ENCODE data around the gene PRDM11. TPM values are rescaled to one million over a fixed set of nuclear protein-coding genes. Genes with fewer than 3 reads are reported as not detected.

PRDM11 gene
- total and polyA plus RNA-seq, 2 of the 8 experiments (the other 6 are each of a cell fraction or from before 2014, with no cell fraction given): 3.6 to 11.7 TPM

GRCh38 chr11:45168366-45169130 lies 22.1 kb downstream of the PRDM11 start:
- Histone ChIP-seq H2AFZ (ENCODE audit: low read length) (no peak overlapping the region), H3K4me2 (ENCODE audit: insufficient read depth in 1 of 2, low read depth in 2 of 2, low read length in 2 of 2) (no peak overlapping the region), H3K27me3 (replicated peaks in 1 of 4; ENCODE audit: control insufficient read depth in 3 of 4, extremely low read depth in 1 of 4, insufficient read depth in 3 of 4, low read length in 3 of 4) (no peaks in the 10 kb centered on the region), H3K23ac (ENCODE audit: insufficient read length) (no peak overlapping the region), H3K36me3 (ENCODE audit: control insufficient read depth in 2 of 4, insufficient read depth in 4 of 4, low read length in 3 of 4) (no peaks in the 10 kb centered on the region), H3K9me3 (ENCODE audit: insufficient read depth in 2 of 2, low read depth in 1 of 2, low read length in 1 of 2) (no peaks in the 10 kb centered on the region), H3K23me2 (ENCODE audit: low read depth, low read length) (no peaks in the 10 kb centered on the region; the same call in 1 of the 2 replicates), H3K56ac (replicated peaks; ENCODE audit: insufficient read length, low read depth, low read length) (no peak overlapping the region), H3K4ac (replicated peaks; ENCODE audit: insufficient read length, low read depth, low read length) (no peak overlapping the region), H3K9ac (replicated peaks in 1 of 4; ENCODE audit: extremely low read depth in 1 of 4, low read depth in 3 of 4, low read length in 3 of 4) (no peak overlapping the region), H2BK12ac (ENCODE audit: low read depth, low read length) (no peak overlapping the region), H4K20me1 (replicated peaks in 1 of 2; ENCODE audit: control insufficient read depth in 1 of 2, insufficient read depth in 2 of 2, low read length in 2 of 2) (peaks cover 2 to 7% of the 10 kb centered on the region in 2 experiments), H3K4me3 (ENCODE audit: extremely low read depth in 1 of 4, insufficient read depth in 2 of 4, low read depth in 3 of 4, low read length in 4 of 4) (no peak overlapping the region), H4K91ac (replicated peaks; ENCODE audit: insufficient read length, low read length) (no peak overlapping the region), H3K18ac (ENCODE audit: extremely low read depth, low read length) (no peak overlapping the region), H3K27ac (ENCODE audit: low read depth, low read length) (no peak overlapping the region), H4K5ac (ENCODE audit: insufficient read length, low read depth, low read length) (no peak overlapping the region), H2BK5ac (ENCODE audit: low read depth, low read length) (no peak overlapping the region), H3K79me1 (ENCODE audit: low read depth, low read length) (no peaks in the 10 kb centered on the region), H3K4me1 (replicated peaks in 1 of 4; ENCODE audit: control insufficient read depth in 3 of 4, insufficient read depth in 4 of 4, low read length in 3 of 4) (no peaks in the 10 kb centered on the region), H2BK120ac (replicated peaks; ENCODE audit: low read depth, low read length) (no peak overlapping the region), H2BK20ac (ENCODE audit: low read length) (no peak overlapping the region), H2BK15ac (ENCODE audit: low read length) (no peak overlapping the region), H4K8ac (ENCODE audit: extremely low read depth, insufficient read depth, low read length) (no peak overlapping the region), H2AK5ac (ENCODE audit: low read depth, low read length) (no peak overlapping the region), H3K14ac (ENCODE audit: insufficient read length) (no peak overlapping the region), H3K79me2 (ENCODE audit: control insufficient read depth in 1 of 2, insufficient read depth in 2 of 2, low read length in 2 of 2) (no peaks in the 10 kb centered on the region)
- FAIRE-seq: no peak
- no peak for DNase-seq (ENCODE audit: low read depth in 1 of 2, low spot score in 2 of 2)
- WGBS, 2 experiments (ENCODE audit: extremely low coverage in 1 of 2, insufficient coverage in 1 of 2, insufficient read length in 1 of 2, insufficient replicate concordance in 2 of 2, low coverage in 1 of 2, low lambda C conversion rate in 2 of 2, missing lambda C conversion rate in 1 of 2): 81% methylated on average over 10 of the region's 10 CpGs; no CpG with 5 or more reads in 1 of the 2 experiments
- ChIA-PET CTCF (ENCODE audit: partially characterized antibody) (interaction anchor here (0.7 to 2.2 kb wide), 5 partner anchors 14 to 65 kb away, joined by 3 to 7 read pairs (median 3); no protein-coding TSS in a partner anchor), POLR2A (ENCODE audit: partially characterized antibody) (interaction anchor here (1.3 to 2.5 kb wide), 3 partner anchors 12 to 21 kb away, joined by 3 to 8 read pairs (median 7); no protein-coding TSS in a partner anchor)
- TF ChIP-seq BRCA1 (IDR thresholded peaks at IDR 0.05; ENCODE audit: low read depth, low read length): no peak
- no peak for TF ChIP-seq SAP30 (IDR thresholded peaks at IDR 0.05; ENCODE audit: insufficient read depth, insufficient replicate concordance, low read length)
- no peak for TF ChIP-seq YY1 (IDR thresholded peaks at IDR 0.05; ENCODE audit: low read depth, low read length)
- no peak for TF ChIP-seq GABPA (IDR thresholded peaks at IDR 0.05; ENCODE audit: borderline replicate concordance, insufficient read depth, low read length)
- TF ChIP-seq TBP (IDR thresholded peaks at IDR 0.05; ENCODE audit: low read depth, low read length): no peak
- TF ChIP-seq JUND (IDR thresholded peaks at IDR 0.05; ENCODE audit: low read length): no peak

Data from H1 (cell line).